HCT116 (cell line): ENCODE results near the gene UBQLN4.

ENCODE experiments used
- EZH2phosphoT487 ChIP-seq: fragments of 200-600 bp; IDR thresholded peaks from 2 replicates; pipeline ENCODE4 v1.6.1; 2018; ENCODE audit warnings: antibody characterized with exemption, borderline replicate concordance
- POLR2A ChIP-seq: IDR thresholded peaks from 2 replicates; pipeline ENCODE4 v1.7.0; 2011; ENCODE audit warnings: borderline replicate concordance; ENCODE audit not compliant: insufficient read depth, insufficient read length; ENCODE audit errors: extremely low read depth
- POLR2AphosphoS5 ChIP-seq: IDR thresholded peaks from 2 replicates; pipeline ENCODE4 v1.6.1; 2011; ENCODE audit warnings: mild to moderate bottlenecking, low read depth, low read length, moderate library complexity
- SP1 ChIP-seq: IDR thresholded peaks from 2 replicates; pipeline ENCODE4 v1.6.1; 2012; ENCODE audit warnings: low read depth
- SRF ChIP-seq: IDR thresholded peaks from 2 replicates; pipeline ENCODE4 v1.6.1; 2012; ENCODE audit warnings: low read depth
- YY1 ChIP-seq: IDR thresholded peaks from 2 replicates; pipeline ENCODE4 v1.6.1; 2011; ENCODE audit warnings: low read length, low read depth, moderate library complexity, mild to moderate bottlenecking; ENCODE audit not compliant: insufficient replicate concordance; ENCODE audit errors: extremely low read depth
- TF ChIP-seq, protein P1 (sequence below), 3 experiments: fragments of 200-600 bp in 1 of 3; sonication (generic) in 1 of 3; IDR thresholded peaks in 2 of 3; conservative IDR thresholded peaks in 1 of 3; 2 replicates each; pipeline ENCODE4 v1.5.1; 2012 to 2017; ENCODE audit warnings: low read depth in 2 of 3, low read length in 2 of 3, antibody characterized with exemption in 1 of 3, borderline replicate concordance in 1 of 3, control low read depth in 1 of 3, mild to moderate bottlenecking in 1 of 3, mixed read lengths in 1 of 3, mixed run types in 1 of 3, moderate library complexity in 1 of 3; ENCODE audit not compliant: insufficient read depth in 1 of 3
- TF ChIP-seq, protein P2 (sequence below): IDR thresholded peaks from 2 replicates; pipeline ENCODE4 v1.6.1; 2012
- TF ChIP-seq, protein P3 (sequence below): IDR thresholded peaks from 2 replicates; pipeline ENCODE4 v1.6.1; 2012
- TF ChIP-seq, protein P4 (sequence below): IDR thresholded peaks from 2 replicates; pipeline ENCODE4 v1.6.1; 2012; ENCODE audit warnings: low read depth
- TF ChIP-seq, protein P5 (sequence below): IDR thresholded peaks from 2 replicates; pipeline ENCODE4 v1.6.1; 2011; ENCODE audit warnings: mild to moderate bottlenecking, low read length, moderate library complexity; ENCODE audit not compliant: insufficient replicate concordance; ENCODE audit errors: extremely low read depth

DNA sequence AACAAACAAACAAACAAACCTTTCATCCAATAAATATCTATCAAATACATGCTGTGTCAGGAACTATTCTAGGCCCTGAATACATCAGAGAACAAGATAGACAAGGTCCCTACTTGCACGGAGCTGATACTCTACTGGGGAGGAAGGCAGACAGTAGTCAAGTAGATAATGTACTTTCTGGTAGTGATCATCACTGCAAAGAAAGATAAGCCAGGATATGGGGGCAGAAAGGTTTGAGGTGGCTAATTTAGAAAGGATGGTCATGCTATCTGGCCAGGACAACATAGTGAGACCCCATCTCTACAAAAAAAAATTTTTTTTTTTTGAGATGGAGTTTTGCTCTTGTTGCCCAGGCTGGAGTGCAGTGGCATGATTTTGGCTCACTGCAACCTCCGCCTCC is 38.0 kb upstream of the UBQLN4 start:
- TF ChIP-seq POLR2A (no peak), SP1 (no peak), POLR2AphosphoS5 (no peak), EZH2phosphoT487 (no peak), SRF (no peak), YY1 (no peak)
- TF ChIP-seq, protein P1, sequence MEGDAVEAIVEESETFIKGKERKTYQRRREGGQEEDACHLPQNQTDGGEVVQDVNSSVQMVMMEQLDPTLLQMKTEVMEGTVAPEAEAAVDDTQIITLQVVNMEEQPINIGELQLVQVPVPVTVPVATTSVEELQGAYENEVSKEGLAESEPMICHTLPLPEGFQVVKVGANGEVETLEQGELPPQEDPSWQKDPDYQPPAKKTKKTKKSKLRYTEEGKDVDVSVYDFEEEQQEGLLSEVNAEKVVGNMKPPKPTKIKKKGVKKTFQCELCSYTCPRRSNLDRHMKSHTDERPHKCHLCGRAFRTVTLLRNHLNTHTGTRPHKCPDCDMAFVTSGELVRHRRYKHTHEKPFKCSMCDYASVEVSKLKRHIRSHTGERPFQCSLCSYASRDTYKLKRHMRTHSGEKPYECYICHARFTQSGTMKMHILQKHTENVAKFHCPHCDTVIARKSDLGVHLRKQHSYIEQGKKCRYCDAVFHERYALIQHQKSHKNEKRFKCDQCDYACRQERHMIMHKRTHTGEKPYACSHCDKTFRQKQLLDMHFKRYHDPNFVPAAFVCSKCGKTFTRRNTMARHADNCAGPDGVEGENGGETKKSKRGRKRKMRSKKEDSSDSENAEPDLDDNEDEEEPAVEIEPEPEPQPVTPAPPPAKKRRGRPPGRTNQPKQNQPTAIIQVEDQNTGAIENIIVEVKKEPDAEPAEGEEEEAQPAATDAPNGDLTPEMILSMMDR (IDR thresholded peaks at IDR 0.05 in 2 of 3, conservative IDR thresholded peaks at IDR 0.05 in 1 of 3; ENCODE audit: borderline replicate concordance in 1 of 3, insufficient read depth in 1 of 3, low read depth in 2 of 3, low read length in 2 of 3), result no peak
- TF ChIP-seq, protein P2, sequence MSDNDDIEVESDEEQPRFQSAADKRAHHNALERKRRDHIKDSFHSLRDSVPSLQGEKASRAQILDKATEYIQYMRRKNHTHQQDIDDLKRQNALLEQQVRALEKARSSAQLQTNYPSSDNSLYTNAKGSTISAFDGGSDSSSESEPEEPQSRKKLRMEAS, result no peak
- TF ChIP-seq, protein P3, sequence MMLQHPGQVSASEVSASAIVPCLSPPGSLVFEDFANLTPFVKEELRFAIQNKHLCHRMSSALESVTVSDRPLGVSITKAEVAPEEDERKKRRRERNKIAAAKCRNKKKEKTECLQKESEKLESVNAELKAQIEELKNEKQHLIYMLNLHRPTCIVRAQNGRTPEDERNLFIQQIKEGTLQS, result no peak
- TF ChIP-seq, protein P4, sequence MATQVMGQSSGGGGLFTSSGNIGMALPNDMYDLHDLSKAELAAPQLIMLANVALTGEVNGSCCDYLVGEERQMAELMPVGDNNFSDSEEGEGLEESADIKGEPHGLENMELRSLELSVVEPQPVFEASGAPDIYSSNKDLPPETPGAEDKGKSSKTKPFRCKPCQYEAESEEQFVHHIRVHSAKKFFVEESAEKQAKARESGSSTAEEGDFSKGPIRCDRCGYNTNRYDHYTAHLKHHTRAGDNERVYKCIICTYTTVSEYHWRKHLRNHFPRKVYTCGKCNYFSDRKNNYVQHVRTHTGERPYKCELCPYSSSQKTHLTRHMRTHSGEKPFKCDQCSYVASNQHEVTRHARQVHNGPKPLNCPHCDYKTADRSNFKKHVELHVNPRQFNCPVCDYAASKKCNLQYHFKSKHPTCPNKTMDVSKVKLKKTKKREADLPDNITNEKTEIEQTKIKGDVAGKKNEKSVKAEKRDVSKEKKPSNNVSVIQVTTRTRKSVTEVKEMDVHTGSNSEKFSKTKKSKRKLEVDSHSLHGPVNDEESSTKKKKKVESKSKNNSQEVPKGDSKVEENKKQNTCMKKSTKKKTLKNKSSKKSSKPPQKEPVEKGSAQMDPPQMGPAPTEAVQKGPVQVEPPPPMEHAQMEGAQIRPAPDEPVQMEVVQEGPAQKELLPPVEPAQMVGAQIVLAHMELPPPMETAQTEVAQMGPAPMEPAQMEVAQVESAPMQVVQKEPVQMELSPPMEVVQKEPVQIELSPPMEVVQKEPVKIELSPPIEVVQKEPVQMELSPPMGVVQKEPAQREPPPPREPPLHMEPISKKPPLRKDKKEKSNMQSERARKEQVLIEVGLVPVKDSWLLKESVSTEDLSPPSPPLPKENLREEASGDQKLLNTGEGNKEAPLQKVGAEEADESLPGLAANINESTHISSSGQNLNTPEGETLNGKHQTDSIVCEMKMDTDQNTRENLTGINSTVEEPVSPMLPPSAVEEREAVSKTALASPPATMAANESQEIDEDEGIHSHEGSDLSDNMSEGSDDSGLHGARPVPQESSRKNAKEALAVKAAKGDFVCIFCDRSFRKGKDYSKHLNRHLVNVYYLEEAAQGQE, result no peak
- TF ChIP-seq, protein P5, sequence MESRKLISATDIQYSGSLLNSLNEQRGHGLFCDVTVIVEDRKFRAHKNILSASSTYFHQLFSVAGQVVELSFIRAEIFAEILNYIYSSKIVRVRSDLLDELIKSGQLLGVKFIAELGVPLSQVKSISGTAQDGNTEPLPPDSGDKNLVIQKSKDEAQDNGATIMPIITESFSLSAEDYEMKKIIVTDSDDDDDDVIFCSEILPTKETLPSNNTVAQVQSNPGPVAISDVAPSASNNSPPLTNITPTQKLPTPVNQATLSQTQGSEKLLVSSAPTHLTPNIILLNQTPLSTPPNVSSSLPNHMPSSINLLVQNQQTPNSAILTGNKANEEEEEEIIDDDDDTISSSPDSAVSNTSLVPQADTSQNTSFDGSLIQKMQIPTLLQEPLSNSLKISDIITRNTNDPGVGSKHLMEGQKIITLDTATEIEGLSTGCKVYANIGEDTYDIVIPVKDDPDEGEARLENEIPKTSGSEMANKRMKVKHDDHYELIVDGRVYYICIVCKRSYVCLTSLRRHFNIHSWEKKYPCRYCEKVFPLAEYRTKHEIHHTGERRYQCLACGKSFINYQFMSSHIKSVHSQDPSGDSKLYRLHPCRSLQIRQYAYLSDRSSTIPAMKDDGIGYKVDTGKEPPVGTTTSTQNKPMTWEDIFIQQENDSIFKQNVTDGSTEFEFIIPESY, result no peak
